RWPE2 (cell line): ENCODE results near the gene NBEAL2.

Source experiments
- ATAC-seq: fragments of 200-7000 bp; cut with Tn5 transposase; 3 replicates; pipeline ENCODE4 v1.9.1; 2021; ENCODE audit warnings: low read depth
- DNase-seq: peaks from one replicate; pipeline ENCODE4 v3.0.0-alpha.2; 2020; ENCODE audit warnings: low spot score
- H3K27ac ChIP-seq: fragments of 450-650 bp; 2 replicates; pipeline ENCODE4 v1.5.1; 2017; ENCODE audit warnings: mild to moderate bottlenecking; ENCODE audit not compliant: poor library complexity, severe bottlenecking
- H3K27me3 ChIP-seq: fragments of 250-450 bp; sonication (Bioruptor Pico); 2 replicates; pipeline ENCODE4 v1.5.1; 2021; ENCODE audit warnings: mild to moderate bottlenecking, moderate library complexity; ENCODE audit not compliant: insufficient read depth, poor library complexity, severe bottlenecking
- H3K36me3 ChIP-seq: fragments of 250-450 bp; sonication (Bioruptor Pico); 2 replicates; pipeline ENCODE4 v1.5.1; 2020; ENCODE audit warnings: low read depth, mild to moderate bottlenecking, moderate library complexity
- H3K4me1 ChIP-seq: fragments of 250-450 bp; sonication (Bioruptor Pico); 2 replicates; pipeline ENCODE4 v1.5.1; 2021; ENCODE audit warnings: mild to moderate bottlenecking, moderate library complexity; ENCODE audit not compliant: insufficient read depth, poor library complexity, severe bottlenecking
- H3K4me3 ChIP-seq: fragments of 250-450 bp; sonication (Bioruptor Pico); 2 replicates; pipeline ENCODE4 v1.5.1; 2021; ENCODE audit warnings: mild to moderate bottlenecking, moderate library complexity; ENCODE audit not compliant: severe bottlenecking
- H3K9me3 ChIP-seq: fragments of 250-450 bp; sonication (Bioruptor Pico); 2 replicates; pipeline ENCODE4 v1.5.1; 2021; ENCODE audit warnings: mild to moderate bottlenecking, moderate library complexity; ENCODE audit not compliant: severe bottlenecking
- CTCF ChIP-seq: fragments of 450-650 bp; IDR thresholded peaks from one replicate; pipeline ENCODE4 v1.5.1; 2017; ENCODE audit warnings: mild to moderate bottlenecking, moderate library complexity; ENCODE audit not compliant: poor library complexity, severe bottlenecking

The NBEAL2 gene

GRCh38 chr3:46947981-46948791, 31.3 kb upstream of the NBEAL2 start:
- no peak for TF ChIP-seq CTCF
- DNase-seq (no peak), ATAC-seq (peak; percentile 17; the same call in 1 of the 3 replicates)
- H3K9me3 ChIP-seq: no peaks in the 10 kb centered on the region
- H3K27ac ChIP-seq: peak overlapping the region; percentile 47
- H3K27me3 ChIP-seq: no peaks in the 10 kb centered on the region
- H3K36me3 ChIP-seq: peaks cover 18% of the 10 kb centered on the region
- peaks cover 41% of the 10 kb centered on the region for H3K4me1 ChIP-seq
- no peak overlapping the region for H3K4me3 ChIP-seq

- DNase-seq (no peak), ATAC-seq (no peak)
- peaks cover 18% of the 10 kb centered on the region for H3K36me3 ChIP-seq
- no peaks in the 10 kb centered on the region for H3K27me3 ChIP-seq
- no peaks in the 10 kb centered on the region for H3K9me3 ChIP-seq
- peak overlapping the region; percentile 17 for H3K27ac ChIP-seq
- TF ChIP-seq CTCF: no peak
- H3K4me1 ChIP-seq: peaks cover 32% of the 10 kb centered on the region
- H3K4me3 ChIP-seq: no peak overlapping the region
Observed at GRCh38 chr3:46948830-46949671, 30.4 kb upstream of the NBEAL2 start.

GRCh38 chr3:46950177-46950576, 29.3 kb upstream of the NBEAL2 start:
- DNase-seq (no peak), ATAC-seq (no peak)
- Histone ChIP-seq H3K4me3 (no peak overlapping the region), H3K9me3 (no peaks in the 10 kb centered on the region), H3K36me3 (peaks cover 18% of the 10 kb centered on the region), H3K27ac (no peak overlapping the region), H3K27me3 (no peaks in the 10 kb centered on the region), H3K4me1 (peaks cover 30% of the 10 kb centered on the region)
- no peak for TF ChIP-seq CTCF

- no peak for TF ChIP-seq CTCF
- H3K4me1 ChIP-seq: peaks cover 30% of the 10 kb centered on the region
- H3K9me3 ChIP-seq: no peaks in the 10 kb centered on the region
- H3K27ac ChIP-seq: no peak overlapping the region
- no peaks in the 10 kb centered on the region for H3K27me3 ChIP-seq
- H3K36me3 ChIP-seq: peaks cover 14% of the 10 kb centered on the region
- no peak for ATAC-seq
- H3K4me3 ChIP-seq: no peak overlapping the region
- no peak for DNase-seq
Observed at GRCh38 chr3:46950650-46951241, 28.7 kb upstream of the NBEAL2 start.
